WTC11 (cell line): ENCODE results near the gene UGT1A7. TPM values are rescaled to one million over a fixed set of nuclear protein-coding genes. Genes with fewer than 3 reads are reported as not detected.
A peak's percentile ranks its signal among the peaks of the same experiment; 100 is the strongest.

Experiments used
- ATAC-seq: fragments of 200-7000 bp; cut with Tn5 transposase; 2 replicates; pipeline ENCODE4 v1.10.0; 2021; ENCODE audit warnings: mild to moderate bottlenecking, moderate library complexity
- CTCF ChIA-PET: fragments of 300-600 bp; sonication (Branson Sonifier 250); formaldehyde crosslinking; loops from one replicate; lab custom pipeline; 2021; ENCODE audit warnings: antibody characterized with exemption; lab: Charles Lee
- POLR2A ChIA-PET: fragments of 350-600 bp; sonication (Branson Sonifier 250); formaldehyde crosslinking; loops from one replicate; lab custom pipeline; 2021; ENCODE audit warnings: antibody characterized with exemption; lab: Charles Lee
- DNase-seq: peaks from one replicate; pipeline ENCODE4 v3.0.0; 2021; ENCODE audit warnings: low spot score
- H3K27ac Mint-ChIP-seq: 2 replicates; pipeline ENCODE4 v1.8.0; 2021; ENCODE audit warnings: mixed read lengths
- H3K27me3 Mint-ChIP-seq: 2 replicates; pipeline ENCODE4 v1.8.0; 2021; ENCODE audit warnings: low read depth, mild to moderate bottlenecking, moderate library complexity, mixed read lengths
- H3K36me3 Mint-ChIP-seq: 2 replicates; pipeline ENCODE4 v1.8.0; 2021; ENCODE audit warnings: mixed read lengths
- H3K4me1 Mint-ChIP-seq: 2 replicates; pipeline ENCODE4 v1.8.0; 2022; ENCODE audit warnings: mixed read lengths
- H3K4me3 Mint-ChIP-seq: 2 replicates; pipeline ENCODE4 v1.8.0; 2021; ENCODE audit warnings: mild to moderate bottlenecking, moderate library complexity, mixed read lengths
- H3K9me3 Mint-ChIP-seq: 2 replicates; pipeline ENCODE4 v1.8.0; 2021; ENCODE audit warnings: mixed read lengths
- CREB1 ChIP-seq: sonication (generic); formaldehyde crosslinking; IDR thresholded peaks from 2 replicates; pipeline ENCODE4 v1.8.0; 2023; ENCODE audit warnings: mild to moderate bottlenecking, missing genetic modification reagents
- EMX1 ChIP-seq: fragments of 250-450 bp; sonication (Bioruptor Pico); IDR thresholded peaks from 2 replicates; pipeline ENCODE4 v1.8.0; 2021; ENCODE audit warnings: mild to moderate bottlenecking
- FOXJ3 ChIP-seq: sonication (generic); formaldehyde crosslinking; IDR thresholded peaks from 2 replicates; pipeline ENCODE4 v1.9.0; 2021; ENCODE audit warnings: missing genetic modification reagents, mild to moderate bottlenecking, borderline replicate concordance
- FOXK1 ChIP-seq: sonication (generic); formaldehyde crosslinking; IDR thresholded peaks from 2 replicates; pipeline ENCODE4 v1.8.0; 2022; ENCODE audit warnings: mild to moderate bottlenecking, moderate library complexity, missing genetic modification reagents
- GRHL2 ChIP-seq: fragments of 250-450 bp; sonication (Bioruptor Pico); IDR thresholded peaks from 2 replicates; pipeline ENCODE4 v1.8.0; 2022; ENCODE audit warnings: mild to moderate bottlenecking, moderate library complexity; ENCODE audit not compliant: insufficient replicate concordance, severe bottlenecking
- HMGXB4 ChIP-seq: sonication (generic); formaldehyde crosslinking; IDR thresholded peaks from 2 replicates; pipeline ENCODE4 v1.8.1; 2023; ENCODE audit warnings: mild to moderate bottlenecking, moderate library complexity, missing genetic modification reagents
- JAZF1 ChIP-seq: fragments of 250-450 bp; sonication (Bioruptor Pico); IDR thresholded peaks from 2 replicates; pipeline ENCODE4 v1.9.0; 2021; ENCODE audit warnings: moderate library complexity, mild to moderate bottlenecking, inconsistent platforms
- MYBL2 ChIP-seq: sonication (generic); formaldehyde crosslinking; IDR thresholded peaks from 2 replicates; pipeline ENCODE4 v1.8.1; 2023; ENCODE audit warnings: mild to moderate bottlenecking, moderate library complexity, missing genetic modification reagents
- NFATC4 ChIP-seq: fragments of 250-450 bp; sonication (Bioruptor Pico); IDR thresholded peaks from 2 replicates; pipeline ENCODE4 v1.9.0; 2021; ENCODE audit warnings: mild to moderate bottlenecking
- NR1H2 ChIP-seq: sonication (generic); formaldehyde crosslinking; IDR thresholded peaks from 2 replicates; pipeline ENCODE4 v1.9.0; 2021; ENCODE audit warnings: mild to moderate bottlenecking, moderate library complexity, missing genetic modification reagents
- NR3C1 ChIP-seq: sonication (generic); formaldehyde crosslinking; conservative IDR thresholded peaks from 2 replicates; pipeline ENCODE4 v1.8.1; 2023; ENCODE audit warnings: low read depth, mild to moderate bottlenecking, missing genetic modification reagents
- RORB ChIP-seq: fragments of 250-450 bp; sonication (Bioruptor Pico); IDR thresholded peaks from 2 replicates; pipeline ENCODE4 v1.9.0; 2021; ENCODE audit warnings: mild to moderate bottlenecking
- TEAD1 ChIP-seq: sonication (generic); formaldehyde crosslinking; IDR thresholded peaks from 2 replicates; pipeline ENCODE4 v1.8.0; 2022; ENCODE audit warnings: mild to moderate bottlenecking, missing genetic modification reagents
- USF1 ChIP-seq: sonication (generic); formaldehyde crosslinking; IDR thresholded peaks from 2 replicates; pipeline ENCODE4 v1.8.0; 2022; ENCODE audit warnings: mild to moderate bottlenecking, missing genetic modification reagents
- ZBTB21 ChIP-seq: sonication (generic); formaldehyde crosslinking; IDR thresholded peaks from 2 replicates; pipeline ENCODE4 v1.8.1; 2023; ENCODE audit warnings: mild to moderate bottlenecking, missing genetic modification reagents, borderline replicate concordance
- ZNF671 ChIP-seq: fragments of 250-450 bp; sonication (Bioruptor Pico); IDR thresholded peaks from 2 replicates; pipeline ENCODE4 v1.8.0; 2021; ENCODE audit warnings: mild to moderate bottlenecking
- total RNA-seq: library from RNA; stranded (reverse); gene quantifications from 3 replicates; pipeline ENCODE4 v1.2.3, GENCODE V29; 2021
- TF ChIP-seq, protein P1 (sequence below): fragments of 200-600 bp; IDR thresholded peaks from 2 replicates; pipeline ENCODE4 v1.8.0; 2022; ENCODE audit warnings: antibody characterized with exemption
- TF ChIP-seq, protein P2 (sequence below): sonication (generic); formaldehyde crosslinking; IDR thresholded peaks from 2 replicates; pipeline ENCODE4 v1.8.1; 2022; ENCODE audit warnings: mild to moderate bottlenecking, missing genetic modification reagents, moderate library complexity, borderline replicate concordance
- TF ChIP-seq, protein P3 (sequence below): fragments of 250-450 bp; sonication (Bioruptor Pico); IDR thresholded peaks from 2 replicates; pipeline ENCODE4 v2.1.2; 2022; ENCODE audit warnings: mild to moderate bottlenecking, moderate library complexity
- TF ChIP-seq, protein P4 (sequence below): sonication (generic); formaldehyde crosslinking; conservative IDR thresholded peaks from 2 replicates; pipeline ENCODE4 v1.8.1; 2022; ENCODE audit warnings: mild to moderate bottlenecking, missing genetic modification reagents
- TF ChIP-seq, protein P5 (sequence below): fragments of 250-450 bp; sonication (Bioruptor Pico); IDR thresholded peaks from 2 replicates; pipeline ENCODE4 v1.9.0; 2021; ENCODE audit warnings: mild to moderate bottlenecking, borderline replicate concordance

UGT1A7 gene
- total RNA-seq, 1 experiment from 2014 or later: not detected

DNA sequence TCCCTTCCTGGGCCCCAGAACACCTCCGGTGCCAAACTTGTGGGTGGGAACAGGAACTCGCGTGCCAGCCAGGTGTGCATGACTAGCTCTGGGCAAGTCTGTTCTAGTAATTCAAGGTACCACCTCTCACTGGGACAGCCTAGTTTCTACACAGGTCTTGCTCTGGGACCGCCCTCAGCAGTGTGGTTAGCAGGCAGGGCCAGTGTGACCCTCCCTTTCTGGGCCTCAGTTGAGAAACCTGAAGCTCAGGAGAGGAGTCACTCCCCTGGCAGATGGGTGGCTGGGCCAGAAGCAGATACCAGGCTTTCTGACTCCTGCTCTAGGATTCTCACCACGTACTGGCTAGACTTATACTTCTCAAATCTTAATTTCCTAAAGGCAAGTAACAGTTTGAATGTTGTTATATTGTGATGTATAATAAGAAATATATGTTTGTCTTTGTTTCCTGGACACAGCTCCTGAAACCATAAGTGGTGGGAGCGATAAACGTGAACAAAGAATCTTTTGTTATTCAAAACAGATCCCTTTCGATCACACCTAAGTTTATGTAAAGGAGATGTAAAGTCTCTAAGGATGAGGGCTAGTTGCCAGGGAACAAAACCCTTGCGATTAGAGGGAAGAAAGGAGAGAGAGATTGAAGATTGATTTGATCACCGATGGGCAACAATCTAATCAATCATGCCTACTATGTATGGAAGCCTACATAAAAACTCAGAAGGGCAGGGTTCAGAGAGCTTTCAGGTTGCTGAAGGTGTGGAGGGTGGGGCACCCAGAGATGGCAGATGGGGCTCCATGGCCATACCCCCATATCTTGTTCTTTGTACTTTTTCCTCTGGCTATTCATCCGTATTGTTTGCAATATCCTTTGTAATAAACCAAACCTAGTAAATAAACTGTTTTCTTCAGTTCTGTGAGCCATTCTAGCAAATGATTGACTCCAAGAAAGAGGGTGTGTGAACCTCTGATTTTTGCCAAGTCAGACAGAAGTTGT is 10.0 kb downstream of the UGT1A7 start:
- POLR2A ChIA-PET: no interaction called here
- Mint-ChIP-seq H3K27ac (no peak overlapping the region), H3K27me3 (peaks cover 3% of the 10 kb centered on the region; the same call in 1 of the 2 replicates), H3K4me3 (no peak overlapping the region), H3K36me3 (no peaks in the 10 kb centered on the region), H3K4me1 (peaks cover 24% of the 10 kb centered on the region), H3K9me3 (0 out of 2 replicates have a peak, but pooled peaks cover 4% of the 10 kb centered on the region)
- DNase-seq (no peak), ATAC-seq (peak; percentile 81)
- no peak for TF ChIP-seq JAZF1
- no peak for TF ChIP-seq EMX1 (CRISPR knock-in tag)
- TF ChIP-seq ZNF671 (CRISPR knock-in tag): no peak
- TF ChIP-seq NR3C1 (CRISPR knock-in tag): no peak
- TF ChIP-seq USF1 (CRISPR knock-in tag): no peak
- no peak for TF ChIP-seq ZBTB21 (CRISPR knock-in tag)
- TF ChIP-seq NFATC4: no peak
- TF ChIP-seq, protein P1, sequence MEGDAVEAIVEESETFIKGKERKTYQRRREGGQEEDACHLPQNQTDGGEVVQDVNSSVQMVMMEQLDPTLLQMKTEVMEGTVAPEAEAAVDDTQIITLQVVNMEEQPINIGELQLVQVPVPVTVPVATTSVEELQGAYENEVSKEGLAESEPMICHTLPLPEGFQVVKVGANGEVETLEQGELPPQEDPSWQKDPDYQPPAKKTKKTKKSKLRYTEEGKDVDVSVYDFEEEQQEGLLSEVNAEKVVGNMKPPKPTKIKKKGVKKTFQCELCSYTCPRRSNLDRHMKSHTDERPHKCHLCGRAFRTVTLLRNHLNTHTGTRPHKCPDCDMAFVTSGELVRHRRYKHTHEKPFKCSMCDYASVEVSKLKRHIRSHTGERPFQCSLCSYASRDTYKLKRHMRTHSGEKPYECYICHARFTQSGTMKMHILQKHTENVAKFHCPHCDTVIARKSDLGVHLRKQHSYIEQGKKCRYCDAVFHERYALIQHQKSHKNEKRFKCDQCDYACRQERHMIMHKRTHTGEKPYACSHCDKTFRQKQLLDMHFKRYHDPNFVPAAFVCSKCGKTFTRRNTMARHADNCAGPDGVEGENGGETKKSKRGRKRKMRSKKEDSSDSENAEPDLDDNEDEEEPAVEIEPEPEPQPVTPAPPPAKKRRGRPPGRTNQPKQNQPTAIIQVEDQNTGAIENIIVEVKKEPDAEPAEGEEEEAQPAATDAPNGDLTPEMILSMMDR: no peak
- no peak for TF ChIP-seq RORB
- TF ChIP-seq, protein P2, sequence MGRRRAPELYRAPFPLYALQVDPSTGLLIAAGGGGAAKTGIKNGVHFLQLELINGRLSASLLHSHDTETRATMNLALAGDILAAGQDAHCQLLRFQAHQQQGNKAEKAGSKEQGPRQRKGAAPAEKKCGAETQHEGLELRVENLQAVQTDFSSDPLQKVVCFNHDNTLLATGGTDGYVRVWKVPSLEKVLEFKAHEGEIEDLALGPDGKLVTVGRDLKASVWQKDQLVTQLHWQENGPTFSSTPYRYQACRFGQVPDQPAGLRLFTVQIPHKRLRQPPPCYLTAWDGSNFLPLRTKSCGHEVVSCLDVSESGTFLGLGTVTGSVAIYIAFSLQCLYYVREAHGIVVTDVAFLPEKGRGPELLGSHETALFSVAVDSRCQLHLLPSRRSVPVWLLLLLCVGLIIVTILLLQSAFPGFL: no peak
- TF ChIP-seq, protein P3, sequence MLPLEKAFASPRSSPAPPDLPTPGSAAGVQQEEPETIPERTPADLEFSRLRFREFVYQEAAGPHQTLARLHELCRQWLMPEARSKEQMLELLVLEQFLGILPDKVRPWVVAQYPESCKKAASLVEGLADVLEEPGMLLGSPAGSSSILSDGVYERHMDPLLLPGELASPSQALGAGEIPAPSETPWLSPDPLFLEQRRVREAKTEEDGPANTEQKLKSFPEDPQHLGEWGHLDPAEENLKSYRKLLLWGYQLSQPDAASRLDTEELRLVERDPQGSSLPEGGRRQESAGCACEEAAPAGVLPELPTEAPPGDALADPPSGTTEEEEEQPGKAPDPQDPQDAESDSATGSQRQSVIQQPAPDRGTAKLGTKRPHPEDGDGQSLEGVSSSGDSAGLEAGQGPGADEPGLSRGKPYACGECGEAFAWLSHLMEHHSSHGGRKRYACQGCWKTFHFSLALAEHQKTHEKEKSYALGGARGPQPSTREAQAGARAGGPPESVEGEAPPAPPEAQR (CRISPR knock-in tag): no peak
- TF ChIP-seq GRHL2 (CRISPR knock-in tag): no peak
- TF ChIP-seq, protein P4, sequence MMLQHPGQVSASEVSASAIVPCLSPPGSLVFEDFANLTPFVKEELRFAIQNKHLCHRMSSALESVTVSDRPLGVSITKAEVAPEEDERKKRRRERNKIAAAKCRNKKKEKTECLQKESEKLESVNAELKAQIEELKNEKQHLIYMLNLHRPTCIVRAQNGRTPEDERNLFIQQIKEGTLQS: no peak
- CTCF ChIA-PET: interaction anchor here (1.7 kb wide), 1 partner anchor 20 kb away, joined by 4 read pairs; no protein-coding TSS in a partner anchor

- Mint-ChIP-seq H3K27ac (no peak within 1 kb of the TSS), H3K36me3 (no peaks in the 10 kb centered on the region), H3K27me3 (peaks cover 3% of the 10 kb centered on the region; the same call in 1 of the 2 replicates), H3K4me3 (no peak within 1 kb of the TSS), H3K4me1 (peaks cover 24% of the 10 kb centered on the region), H3K9me3 (0 out of 2 replicates have a peak, but pooled peaks cover 4% of the 10 kb centered on the region)
- CTCF ChIA-PET: no interaction called here
- DNase-seq (no peak), ATAC-seq (no peak)
- POLR2A ChIA-PET: no interaction called here
- TF ChIP-seq, protein P5, sequence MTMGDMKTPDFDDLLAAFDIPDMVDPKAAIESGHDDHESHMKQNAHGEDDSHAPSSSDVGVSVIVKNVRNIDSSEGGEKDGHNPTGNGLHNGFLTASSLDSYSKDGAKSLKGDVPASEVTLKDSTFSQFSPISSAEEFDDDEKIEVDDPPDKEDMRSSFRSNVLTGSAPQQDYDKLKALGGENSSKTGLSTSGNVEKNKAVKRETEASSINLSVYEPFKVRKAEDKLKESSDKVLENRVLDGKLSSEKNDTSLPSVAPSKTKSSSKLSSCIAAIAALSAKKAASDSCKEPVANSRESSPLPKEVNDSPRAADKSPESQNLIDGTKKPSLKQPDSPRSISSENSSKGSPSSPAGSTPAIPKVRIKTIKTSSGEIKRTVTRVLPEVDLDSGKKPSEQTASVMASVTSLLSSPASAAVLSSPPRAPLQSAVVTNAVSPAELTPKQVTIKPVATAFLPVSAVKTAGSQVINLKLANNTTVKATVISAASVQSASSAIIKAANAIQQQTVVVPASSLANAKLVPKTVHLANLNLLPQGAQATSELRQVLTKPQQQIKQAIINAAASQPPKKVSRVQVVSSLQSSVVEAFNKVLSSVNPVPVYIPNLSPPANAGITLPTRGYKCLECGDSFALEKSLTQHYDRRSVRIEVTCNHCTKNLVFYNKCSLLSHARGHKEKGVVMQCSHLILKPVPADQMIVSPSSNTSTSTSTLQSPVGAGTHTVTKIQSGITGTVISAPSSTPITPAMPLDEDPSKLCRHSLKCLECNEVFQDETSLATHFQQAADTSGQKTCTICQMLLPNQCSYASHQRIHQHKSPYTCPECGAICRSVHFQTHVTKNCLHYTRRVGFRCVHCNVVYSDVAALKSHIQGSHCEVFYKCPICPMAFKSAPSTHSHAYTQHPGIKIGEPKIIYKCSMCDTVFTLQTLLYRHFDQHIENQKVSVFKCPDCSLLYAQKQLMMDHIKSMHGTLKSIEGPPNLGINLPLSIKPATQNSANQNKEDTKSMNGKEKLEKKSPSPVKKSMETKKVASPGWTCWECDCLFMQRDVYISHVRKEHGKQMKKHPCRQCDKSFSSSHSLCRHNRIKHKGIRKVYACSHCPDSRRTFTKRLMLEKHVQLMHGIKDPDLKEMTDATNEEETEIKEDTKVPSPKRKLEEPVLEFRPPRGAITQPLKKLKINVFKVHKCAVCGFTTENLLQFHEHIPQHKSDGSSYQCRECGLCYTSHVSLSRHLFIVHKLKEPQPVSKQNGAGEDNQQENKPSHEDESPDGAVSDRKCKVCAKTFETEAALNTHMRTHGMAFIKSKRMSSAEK (CRISPR knock-in tag): no peak
- TF ChIP-seq TEAD1 (CRISPR knock-in tag): no peak
- TF ChIP-seq, protein P4: no peak
- TF ChIP-seq FOXK1: no peak
- no peak for TF ChIP-seq MYBL2 (CRISPR knock-in tag)
- TF ChIP-seq USF1 (CRISPR knock-in tag): no peak
- no peak for TF ChIP-seq ZBTB21 (CRISPR knock-in tag)
- TF ChIP-seq CREB1 (CRISPR knock-in tag): no peak
- TF ChIP-seq HMGXB4 (CRISPR knock-in tag): no peak
- TF ChIP-seq FOXJ3 (CRISPR knock-in tag): no peak
- no peak for TF ChIP-seq NR1H2 (CRISPR knock-in tag)
Observed at GRCh38 chr2:233692648-233693047, 10.9 kb downstream of the UGT1A7 start, which contains the start of gene UGT1A6. Gene UGT1A6 (plus strand): TSS chr2:233692890. CDS start chr2:233693005, 115 bp downstream.
